OCI-LY7 (cell line): Measurements from ENCODE around the gene CLEC18A.

Experiments
- EZH2phosphoT487 ChIP-seq: fragments of 200-600 bp; sonication (generic); IDR thresholded peaks from 2 replicates; pipeline ENCODE4 v1.6.1; 2018; ENCODE audit warnings: low read depth, borderline replicate concordance, mild to moderate bottlenecking, mixed run types, antibody characterized with exemption, low read length, moderate library complexity, mixed read lengths
- TF ChIP-seq, protein P1 (sequence below): fragments of 200-600 bp; sonication (generic); conservative IDR thresholded peaks from 2 replicates; pipeline ENCODE4 v1.5.1; 2014; ENCODE audit warnings: mild to moderate bottlenecking, antibody characterized with exemption, low read length, moderate library complexity, mixed read lengths

- TF ChIP-seq, protein P1, sequence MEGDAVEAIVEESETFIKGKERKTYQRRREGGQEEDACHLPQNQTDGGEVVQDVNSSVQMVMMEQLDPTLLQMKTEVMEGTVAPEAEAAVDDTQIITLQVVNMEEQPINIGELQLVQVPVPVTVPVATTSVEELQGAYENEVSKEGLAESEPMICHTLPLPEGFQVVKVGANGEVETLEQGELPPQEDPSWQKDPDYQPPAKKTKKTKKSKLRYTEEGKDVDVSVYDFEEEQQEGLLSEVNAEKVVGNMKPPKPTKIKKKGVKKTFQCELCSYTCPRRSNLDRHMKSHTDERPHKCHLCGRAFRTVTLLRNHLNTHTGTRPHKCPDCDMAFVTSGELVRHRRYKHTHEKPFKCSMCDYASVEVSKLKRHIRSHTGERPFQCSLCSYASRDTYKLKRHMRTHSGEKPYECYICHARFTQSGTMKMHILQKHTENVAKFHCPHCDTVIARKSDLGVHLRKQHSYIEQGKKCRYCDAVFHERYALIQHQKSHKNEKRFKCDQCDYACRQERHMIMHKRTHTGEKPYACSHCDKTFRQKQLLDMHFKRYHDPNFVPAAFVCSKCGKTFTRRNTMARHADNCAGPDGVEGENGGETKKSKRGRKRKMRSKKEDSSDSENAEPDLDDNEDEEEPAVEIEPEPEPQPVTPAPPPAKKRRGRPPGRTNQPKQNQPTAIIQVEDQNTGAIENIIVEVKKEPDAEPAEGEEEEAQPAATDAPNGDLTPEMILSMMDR = no peak
- TF ChIP-seq EZH2phosphoT487 = no peak
These were observed 40.2 kb upstream of the CLEC18A start for GRCh38 chr16:69910964-69911363.
